ENCODE measurements around the gene ETV6.

The ETV6 gene

DNA sequence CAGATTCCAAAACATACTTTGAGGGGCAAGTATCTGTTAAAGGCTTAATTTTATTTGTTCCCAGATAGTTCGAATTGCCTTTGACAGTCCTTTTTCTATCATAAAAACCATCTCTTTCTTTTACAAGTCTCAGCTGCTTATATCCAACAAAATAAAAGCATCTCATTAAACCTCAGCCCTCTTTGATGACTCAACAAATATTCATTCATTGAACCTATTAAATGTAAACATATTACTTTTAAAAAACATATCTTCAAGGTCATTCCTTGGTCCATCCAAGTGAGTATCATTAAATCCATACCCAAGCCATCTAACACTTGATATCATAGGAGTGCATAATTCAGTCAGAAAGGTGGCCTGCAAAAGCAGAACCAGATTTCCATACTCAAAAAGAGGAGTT lies 266.6 kb downstream of the ETV6 start:
- DNase-seq (ENCODE audit: low read depth): no peak
- no peak overlapping the region for H3K4me3 ChIP-seq (replicated peaks; ENCODE audit: low read depth, low read length)
- TF ChIP-seq, protein P1, sequence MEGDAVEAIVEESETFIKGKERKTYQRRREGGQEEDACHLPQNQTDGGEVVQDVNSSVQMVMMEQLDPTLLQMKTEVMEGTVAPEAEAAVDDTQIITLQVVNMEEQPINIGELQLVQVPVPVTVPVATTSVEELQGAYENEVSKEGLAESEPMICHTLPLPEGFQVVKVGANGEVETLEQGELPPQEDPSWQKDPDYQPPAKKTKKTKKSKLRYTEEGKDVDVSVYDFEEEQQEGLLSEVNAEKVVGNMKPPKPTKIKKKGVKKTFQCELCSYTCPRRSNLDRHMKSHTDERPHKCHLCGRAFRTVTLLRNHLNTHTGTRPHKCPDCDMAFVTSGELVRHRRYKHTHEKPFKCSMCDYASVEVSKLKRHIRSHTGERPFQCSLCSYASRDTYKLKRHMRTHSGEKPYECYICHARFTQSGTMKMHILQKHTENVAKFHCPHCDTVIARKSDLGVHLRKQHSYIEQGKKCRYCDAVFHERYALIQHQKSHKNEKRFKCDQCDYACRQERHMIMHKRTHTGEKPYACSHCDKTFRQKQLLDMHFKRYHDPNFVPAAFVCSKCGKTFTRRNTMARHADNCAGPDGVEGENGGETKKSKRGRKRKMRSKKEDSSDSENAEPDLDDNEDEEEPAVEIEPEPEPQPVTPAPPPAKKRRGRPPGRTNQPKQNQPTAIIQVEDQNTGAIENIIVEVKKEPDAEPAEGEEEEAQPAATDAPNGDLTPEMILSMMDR (IDR thresholded peaks at IDR 0.05; ENCODE audit: low read length, missing control alignments): no peak

DNA sequence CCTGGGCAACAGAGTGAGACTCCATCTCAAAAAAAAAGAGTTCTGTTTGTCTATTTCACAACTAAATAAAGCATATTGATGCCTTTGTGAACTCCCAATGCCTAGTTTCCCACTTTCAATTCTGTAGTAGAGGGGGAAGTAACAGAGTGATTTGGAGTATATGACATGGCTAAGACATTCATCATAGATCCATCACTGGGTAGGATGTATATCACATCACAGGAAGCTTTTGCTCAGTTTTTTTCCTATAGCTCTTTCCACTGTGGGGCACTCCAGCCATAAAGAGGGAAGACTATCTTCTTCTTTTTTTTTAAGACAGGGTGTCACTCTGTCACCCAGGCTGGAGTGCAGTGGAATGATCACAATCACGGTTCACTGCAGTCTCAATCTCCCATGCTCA lies 267.3 kb downstream of the ETV6 start:
- H3K4me3 ChIP-seq (replicated peaks; ENCODE audit: low read depth, low read length): no peak overlapping the region
- TF ChIP-seq, protein P1 (IDR thresholded peaks at IDR 0.05; ENCODE audit: low read length, missing control alignments): no peak
- no peak for DNase-seq (ENCODE audit: low read depth)

DNA sequence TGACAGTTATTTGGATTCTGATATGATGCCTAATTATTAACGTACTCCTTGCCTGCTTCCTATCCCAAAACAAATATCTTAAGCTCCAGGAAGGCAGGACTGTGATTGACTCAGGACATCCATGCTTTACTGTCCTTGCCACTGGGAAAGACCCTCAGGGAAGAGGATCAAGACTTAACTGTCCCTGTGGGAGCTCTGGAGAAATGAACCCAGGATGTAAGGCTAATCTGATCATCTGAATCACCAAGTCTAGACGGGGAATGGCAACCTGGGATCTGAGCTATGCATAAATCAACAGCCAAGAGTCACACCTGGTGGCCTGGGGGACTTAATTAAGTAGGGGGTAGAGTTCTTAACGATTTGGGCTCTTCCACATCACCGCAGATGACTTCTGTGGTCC lies 268.0 kb downstream of the ETV6 start:
- no peak overlapping the region for H3K4me3 ChIP-seq (replicated peaks; ENCODE audit: low read depth, low read length)
- TF ChIP-seq, protein P1 (IDR thresholded peaks at IDR 0.05; ENCODE audit: low read length, missing control alignments): no peak
- no peak for DNase-seq (ENCODE audit: low read depth)

DNA sequence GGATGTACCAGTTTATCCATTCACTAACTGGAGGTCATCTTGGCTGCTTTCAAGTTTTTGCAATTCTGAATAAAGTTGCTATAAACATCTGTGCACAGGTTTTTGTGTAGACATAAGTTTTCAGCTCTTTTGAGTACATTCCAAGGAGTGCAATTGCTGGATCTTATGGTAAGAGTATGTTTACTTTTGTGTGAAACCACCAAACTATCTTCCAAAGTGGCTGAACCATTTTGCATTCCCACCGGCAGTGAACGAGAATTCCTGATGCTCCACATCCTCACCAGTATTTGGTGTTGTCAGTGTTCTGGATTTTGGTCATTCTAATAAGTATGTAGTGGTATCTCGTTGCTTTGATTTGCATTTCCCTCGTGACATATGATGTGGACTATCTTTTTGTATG lies 270.8 kb downstream of the ETV6 start:
- DNase-seq (ENCODE audit: low read depth): no peak
- TF ChIP-seq, protein P1 (IDR thresholded peaks at IDR 0.05; ENCODE audit: low read length, missing control alignments): no peak
- no peak overlapping the region for H3K4me3 ChIP-seq (replicated peaks; ENCODE audit: low read depth, low read length)

DNA sequence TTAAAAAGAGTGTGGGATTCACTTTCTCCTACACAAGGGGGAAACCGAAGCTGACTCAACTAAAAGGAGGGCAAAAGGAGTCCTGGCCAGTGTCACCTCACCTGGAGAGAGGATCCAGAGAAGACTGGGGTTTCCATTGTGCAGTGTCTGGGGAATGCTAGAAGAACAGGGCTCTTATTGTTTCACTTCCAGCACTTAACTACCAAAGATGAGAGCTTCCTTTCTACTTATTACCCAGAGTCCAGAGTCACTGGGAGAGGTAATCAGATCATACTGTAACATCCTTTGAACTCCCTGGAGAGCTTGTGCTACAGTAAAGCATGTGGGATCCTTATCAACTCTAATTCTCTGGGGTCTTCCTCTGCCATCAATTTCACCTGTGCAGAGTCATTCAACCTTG lies 272.9 kb downstream of the ETV6 start:
- TF ChIP-seq, protein P1 (IDR thresholded peaks at IDR 0.05; ENCODE audit: low read length, missing control alignments): no peak
- no peak overlapping the region for H3K4me3 ChIP-seq (replicated peaks; ENCODE audit: low read depth, low read length)
- no peak for DNase-seq (ENCODE audit: low read depth)

DNA sequence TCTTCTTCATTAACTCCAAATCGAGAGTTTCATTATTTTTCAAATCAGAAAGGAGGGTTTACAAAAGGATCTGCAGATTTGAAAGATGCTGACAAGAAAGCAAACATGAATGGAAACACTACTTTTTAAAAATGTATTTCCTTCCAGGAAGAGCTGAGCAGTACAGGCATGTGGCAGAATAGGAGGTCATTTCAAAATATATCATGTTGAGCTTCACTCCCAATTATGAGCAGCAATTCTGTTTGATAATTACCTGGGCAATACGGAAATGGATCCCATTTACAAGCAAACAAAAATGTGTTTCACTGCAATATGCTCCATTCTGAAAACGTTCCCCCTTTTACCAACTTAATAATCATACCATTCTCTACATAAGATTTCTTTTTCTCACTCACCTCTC lies 273.6 kb downstream of the ETV6 start:
- H3K4me3 ChIP-seq (replicated peaks; ENCODE audit: low read depth, low read length): no peak overlapping the region
- no peak for DNase-seq (ENCODE audit: low read depth)
- TF ChIP-seq, protein P1 (IDR thresholded peaks at IDR 0.05; ENCODE audit: low read length, missing control alignments): no peak

DNA sequence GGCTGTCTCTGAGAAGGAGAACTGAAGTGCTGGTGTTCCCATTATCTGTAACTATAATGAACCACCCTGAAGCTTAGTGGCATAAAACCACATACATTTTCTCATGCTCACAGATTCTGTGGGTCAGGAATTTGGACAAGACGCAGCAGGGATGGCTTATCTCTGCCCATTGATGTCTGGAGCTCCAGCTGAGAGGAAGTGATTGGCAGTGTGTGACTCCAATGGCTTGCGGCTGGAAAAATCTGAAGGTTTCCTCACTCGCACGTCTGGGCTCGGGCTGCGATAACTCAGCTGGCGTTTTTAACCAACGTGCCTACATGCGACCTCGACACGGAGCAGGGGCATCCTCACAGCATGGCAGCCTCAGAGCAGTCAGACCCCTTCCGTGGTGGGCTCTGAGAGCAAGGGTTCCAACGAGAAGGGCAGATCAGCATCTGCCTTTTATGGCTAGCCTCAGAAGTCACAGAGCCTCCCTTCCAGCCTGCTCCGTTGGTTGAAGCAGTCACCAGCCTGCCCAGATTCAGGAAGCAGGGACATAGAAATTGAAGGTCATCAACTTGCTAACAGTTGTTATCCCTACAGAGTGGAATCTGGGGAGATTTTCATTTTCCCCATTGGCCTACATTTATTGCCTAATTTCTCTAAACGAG lies 277.9 kb downstream of the ETV6 start:
- peak; percentile 75 for DNase-seq (ENCODE audit: low read depth)
- peak overlapping the region; percentile 4 for H3K4me3 ChIP-seq (replicated peaks; ENCODE audit: low read depth, low read length)
- TF ChIP-seq, protein P1 (IDR thresholded peaks at IDR 0.05; ENCODE audit: low read length, missing control alignments): no peak
